ENCODE data around the gene TPI1.

Gene TPI1

DNA sequence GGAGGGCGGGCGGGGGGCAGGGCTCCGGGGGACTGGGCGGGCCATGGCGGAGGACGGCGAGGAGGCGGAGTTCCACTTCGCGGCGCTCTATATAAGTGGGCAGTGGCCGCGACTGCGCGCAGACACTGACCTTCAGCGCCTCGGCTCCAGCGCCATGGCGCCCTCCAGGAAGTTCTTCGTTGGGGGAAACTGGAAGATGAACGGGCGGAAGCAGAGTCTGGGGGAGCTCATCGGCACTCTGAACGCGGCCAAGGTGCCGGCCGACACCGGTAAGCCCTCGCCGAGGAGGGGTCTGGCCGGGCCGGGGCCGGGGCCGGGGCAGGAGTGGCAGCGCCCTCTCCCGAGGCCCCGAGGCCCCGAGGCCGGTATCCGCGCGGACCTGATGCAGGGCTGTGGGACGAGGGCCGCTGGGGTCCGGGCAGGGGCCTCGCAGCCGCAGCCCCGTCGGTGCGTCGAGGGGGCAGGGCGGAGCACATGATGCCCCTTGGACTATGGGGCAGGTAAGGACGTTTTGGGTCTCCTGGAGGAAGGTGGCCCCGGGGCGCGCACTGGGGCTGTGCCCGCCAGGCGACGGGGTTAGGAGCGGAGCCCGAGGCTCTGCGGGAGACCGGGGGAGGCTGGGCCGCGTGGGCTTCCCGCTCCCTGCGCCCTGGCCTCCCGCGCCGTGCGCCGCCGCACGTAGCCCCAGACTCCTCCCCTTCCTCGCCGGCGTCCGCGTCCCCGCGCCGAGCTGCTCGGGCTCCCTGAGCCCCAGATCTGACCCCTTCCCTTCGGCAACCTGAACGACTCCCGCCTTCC lies at the start of gene TPI1:
TSS of gene TPI1 (plus strand) at position 119 of the 798 bp plus-strand sequence. CDS start at position 155, 36 bp downstream.
- peak; percentile 88 for DNase-seq

DNA sequence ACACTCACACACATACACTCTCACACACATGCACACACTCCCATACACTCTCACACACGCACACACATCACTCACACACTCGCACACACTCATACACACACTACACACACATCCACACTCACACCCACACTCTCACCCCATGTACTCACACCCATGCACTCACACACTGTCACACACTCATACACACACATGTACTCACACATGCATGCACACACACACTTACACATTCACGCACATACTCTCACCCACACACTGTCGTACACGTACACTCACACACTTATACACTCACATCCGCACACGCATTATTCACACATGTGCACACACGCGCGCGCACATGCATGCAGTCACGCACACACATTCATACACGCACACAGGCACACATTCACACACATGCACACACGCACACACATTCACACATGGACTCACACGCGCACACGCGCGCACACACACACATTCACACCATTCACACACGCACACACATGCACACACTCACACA lies 49.6 kb upstream of the TPI1 start:
- DNase-seq: no peak

DNA sequence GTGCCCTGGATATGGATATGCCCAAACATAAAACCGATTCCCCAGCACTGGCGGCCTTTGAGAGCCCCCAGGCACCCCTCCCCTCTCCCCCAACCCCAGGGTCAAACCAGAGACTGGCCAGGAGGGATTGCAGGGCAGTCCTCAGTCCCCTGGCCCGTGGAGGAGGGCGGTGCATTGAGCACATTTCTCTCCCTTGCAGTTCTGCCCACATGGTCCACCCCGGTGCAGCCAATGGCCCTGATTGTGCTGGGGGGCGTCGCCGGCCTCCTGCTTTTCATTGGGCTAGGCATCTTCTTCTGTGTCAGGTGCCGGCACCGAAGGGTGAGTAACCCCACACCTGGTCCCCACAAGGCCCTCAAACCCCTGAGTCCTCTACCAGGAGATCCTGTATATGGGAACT lies 49.1 kb upstream of the TPI1 start:
- no peak for DNase-seq

DNA sequence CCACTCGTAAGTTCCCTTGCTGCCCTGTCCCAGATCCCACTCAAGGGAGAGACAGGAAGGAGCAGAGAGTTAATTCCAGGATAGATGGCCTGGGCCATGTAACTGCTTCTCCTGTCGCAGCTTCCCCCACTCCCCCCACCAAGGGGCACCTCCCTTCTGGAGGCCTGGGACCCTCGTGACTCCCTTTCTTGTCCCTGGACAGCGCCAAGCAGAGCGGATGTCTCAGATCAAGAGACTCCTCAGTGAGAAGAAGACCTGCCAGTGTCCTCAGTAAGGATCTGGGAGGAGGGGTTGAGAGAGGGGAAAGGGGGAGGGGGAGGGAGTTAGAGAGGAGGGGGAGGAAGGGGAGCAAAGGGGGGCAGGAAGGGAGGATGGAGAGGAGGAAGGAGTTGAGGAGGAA lies 48.7 kb upstream of the TPI1 start:
- no peak for DNase-seq

DNA sequence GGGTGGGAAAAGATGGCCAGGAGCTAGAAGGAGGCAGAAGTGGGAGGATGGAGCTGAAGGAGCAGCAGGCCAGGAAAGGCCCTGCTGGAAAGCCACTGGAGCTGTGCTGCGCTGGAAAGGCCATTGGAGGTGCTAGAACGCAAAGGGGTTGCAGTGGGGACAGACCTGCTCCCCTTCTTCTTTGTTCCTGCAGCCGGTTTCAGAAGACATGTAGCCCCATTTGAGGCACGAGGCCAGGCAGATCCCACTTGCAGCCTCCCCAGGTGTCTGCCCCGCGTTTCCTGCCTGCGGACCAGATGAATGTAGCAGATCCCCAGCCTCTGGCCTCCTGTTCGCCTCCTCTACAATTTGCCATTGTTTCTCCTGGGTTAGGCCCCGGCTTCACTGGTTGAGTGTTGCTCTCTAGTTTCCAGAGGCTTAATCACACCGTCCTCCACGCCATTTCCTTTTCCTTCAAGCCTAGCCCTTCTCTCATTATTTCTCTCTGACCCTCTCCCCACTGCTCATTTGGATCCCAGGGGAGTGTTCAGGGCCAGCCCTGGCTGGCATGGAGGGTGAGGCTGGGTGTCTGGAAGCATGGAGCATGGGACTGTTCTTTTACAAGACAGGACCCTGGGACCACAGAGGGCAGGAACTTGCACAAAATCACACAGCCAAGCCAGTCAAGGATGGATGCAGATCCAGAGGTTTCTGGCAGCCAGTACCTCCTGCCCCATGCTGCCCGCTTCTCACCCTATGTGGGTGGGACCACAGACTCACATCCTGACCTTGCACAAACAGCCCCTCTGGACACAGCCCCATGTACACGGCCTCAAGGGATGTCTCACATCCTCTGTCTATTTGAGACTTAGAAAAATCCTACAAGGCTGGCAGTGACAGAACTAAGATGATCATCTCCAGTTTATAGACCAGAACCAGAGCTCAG lies 48.0 kb upstream of the TPI1 start:
- DNase-seq: no peak

DNA sequence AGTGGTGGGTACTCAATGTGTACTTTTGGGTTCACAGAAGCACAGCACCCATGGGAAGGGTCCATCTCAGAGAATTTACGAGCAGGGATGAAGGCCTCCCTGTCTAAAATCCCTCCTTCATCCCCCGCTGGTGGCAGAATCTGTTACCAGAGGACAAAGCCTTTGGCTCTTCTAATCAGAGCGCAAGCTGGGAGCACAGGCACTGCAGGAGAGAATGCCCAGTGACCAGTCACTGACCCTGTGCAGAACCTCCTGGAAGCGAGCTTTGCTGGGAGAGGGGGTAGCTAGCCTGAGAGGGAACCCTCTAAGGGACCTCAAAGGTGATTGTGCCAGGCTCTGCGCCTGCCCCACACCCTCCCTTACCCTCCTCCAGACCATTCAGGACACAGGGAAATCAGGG lies 47.2 kb upstream of the TPI1 start:
- DNase-seq: no peak

DNA sequence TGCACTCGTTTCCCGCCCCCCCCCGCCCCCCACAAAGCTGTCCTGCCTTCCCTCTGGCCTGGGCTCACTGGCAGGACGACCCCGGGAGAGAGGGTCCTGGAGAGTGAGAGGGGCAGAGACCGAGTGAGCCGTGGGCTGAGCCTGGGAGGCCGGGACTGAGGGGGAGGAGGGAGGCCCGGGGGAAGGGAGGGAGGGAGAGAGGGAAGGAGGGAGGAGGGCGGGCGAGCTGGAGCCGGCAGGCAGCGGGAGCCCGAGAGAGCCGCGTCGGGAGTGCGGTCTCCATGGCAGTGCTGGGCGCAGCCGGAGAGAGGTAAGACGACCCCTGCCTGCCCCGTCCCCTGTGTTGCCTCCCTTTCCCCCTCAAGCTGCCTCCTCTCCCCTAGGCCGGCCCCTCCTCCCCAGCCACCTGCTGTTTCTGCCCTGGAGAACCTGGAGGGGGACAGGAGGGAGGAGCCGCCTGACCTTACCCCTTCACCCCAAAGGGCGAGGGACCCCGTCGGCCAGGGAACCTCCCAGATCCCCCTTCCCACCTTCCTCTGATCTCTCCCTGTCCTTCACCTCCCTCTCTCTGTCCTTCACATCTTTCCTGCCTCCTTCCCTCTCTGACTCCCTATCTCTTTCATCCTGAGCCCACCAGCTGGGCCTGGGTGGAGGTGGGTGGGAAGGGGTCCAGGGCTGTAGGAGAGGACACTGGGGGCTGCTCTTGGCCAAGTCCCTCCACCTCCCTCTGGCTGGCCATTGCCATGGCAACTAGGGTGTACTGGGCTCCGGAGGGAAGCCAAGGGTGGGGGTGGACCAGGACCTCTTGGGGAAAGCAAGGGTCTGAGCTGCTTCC lies 45.5 kb upstream of the TPI1 start, which contains the start of gene GPR162:
TSS of gene GPR162 (plus strand) at position 231 of the 835 bp plus-strand sequence. CDS start 2,078 bp downstream, outside the sequence.
- no peak for DNase-seq

DNA sequence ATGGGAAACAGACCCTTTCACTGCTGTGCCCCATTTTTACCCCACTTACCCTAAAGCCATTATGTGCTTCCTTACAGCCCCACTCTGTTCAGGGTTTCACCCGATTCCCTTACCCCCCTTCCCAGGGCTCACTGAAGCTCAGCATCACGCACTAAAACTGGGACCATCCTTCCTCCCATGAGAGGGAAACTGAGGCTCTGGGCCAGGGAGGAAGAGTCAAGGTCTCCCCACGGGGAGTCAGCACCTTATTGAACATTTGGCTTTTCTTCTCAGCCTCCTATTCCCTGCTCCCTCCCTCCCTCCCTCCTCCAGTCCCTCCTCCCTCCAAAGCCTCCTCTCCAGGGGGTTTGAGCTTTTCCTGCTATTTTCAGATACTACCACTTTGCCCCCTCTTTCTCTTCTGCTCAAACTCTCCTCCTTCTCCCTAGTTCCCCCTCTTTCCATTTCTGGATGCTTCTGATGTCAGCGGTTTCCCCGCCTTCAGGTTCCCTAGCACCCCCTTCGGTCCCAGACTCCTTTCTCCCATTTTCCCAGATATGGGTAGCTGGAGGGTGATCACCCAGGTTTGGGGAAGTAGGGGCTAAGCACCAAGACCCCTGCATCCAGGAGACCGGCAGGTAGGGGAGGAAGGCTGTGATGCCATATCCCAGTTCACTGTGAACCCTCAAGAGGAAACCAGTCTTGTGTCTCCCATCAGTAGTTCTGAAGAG lies 44.8 kb upstream of the TPI1 start:
- no peak for DNase-seq

DNA sequence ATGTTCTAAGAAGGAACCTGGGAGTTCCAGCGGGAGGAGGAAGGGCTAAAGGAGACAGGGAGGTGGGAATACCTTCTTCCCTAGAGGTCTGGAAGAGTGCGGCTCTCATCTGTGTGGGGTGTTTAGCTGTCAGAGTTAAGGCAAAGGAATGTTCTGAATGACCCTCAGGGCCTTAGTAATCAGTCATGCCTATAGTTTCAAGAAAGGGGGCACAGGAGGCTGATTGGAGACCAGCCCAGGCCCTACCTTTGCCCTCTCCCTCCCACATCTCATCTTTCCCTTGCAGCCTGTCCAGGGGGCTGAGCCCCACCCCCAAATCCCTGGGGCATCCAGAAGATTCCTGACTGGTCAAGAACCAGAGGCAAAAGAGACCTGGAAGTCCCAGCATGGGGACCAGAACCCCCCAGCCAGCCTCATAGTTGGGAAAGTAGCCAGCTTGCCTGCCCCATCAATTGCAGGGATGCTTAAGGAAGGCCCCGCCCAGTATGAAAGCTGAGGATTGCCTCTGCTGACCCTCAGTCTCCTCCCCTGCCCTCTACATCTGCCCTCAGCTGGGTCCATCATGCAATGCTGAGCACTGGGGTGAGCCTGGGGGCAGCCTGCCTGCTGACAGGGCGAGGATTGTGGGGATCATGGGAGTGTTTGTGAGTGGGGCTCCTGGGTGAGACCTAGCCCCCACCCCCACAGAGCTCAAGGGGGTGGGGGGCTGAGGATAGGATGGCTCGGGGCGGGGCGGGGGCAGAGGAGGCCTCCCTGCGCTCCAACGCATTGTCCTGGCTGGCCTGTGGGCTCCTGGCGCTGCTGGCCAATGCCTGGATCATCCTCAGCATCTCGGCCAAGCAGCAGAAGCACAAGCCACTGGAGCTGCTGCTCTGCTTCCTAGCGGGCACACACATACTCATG lies 43.9 kb upstream of the TPI1 start:
- DNase-seq: no peak

DNA sequence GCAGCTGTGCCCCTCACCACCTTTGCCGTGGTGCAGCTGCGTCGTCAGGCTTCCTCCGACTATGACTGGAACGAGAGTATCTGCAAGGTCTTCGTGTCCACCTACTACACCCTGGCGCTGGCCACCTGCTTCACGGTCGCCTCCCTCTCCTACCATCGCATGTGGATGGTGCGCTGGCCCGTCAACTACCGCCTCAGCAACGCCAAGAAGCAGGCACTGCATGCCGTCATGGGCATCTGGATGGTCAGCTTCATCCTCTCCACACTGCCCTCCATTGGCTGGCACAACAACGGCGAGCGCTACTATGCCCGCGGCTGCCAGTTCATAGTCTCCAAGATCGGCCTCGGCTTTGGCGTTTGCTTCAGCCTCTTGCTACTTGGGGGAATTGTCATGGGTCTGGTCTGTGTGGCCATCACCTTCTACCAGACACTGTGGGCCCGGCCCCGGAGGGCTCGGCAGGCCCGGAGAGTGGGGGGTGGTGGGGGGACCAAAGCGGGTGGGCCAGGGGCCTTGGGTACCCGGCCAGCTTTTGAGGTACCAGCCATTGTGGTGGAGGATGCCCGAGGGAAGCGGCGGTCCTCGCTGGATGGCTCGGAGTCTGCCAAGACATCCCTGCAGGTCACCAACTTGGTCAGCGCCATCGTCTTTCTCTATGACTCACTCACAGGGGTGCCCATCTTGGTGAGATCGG lies 43.1 kb upstream of the TPI1 start:
- no peak for DNase-seq

DNA sequence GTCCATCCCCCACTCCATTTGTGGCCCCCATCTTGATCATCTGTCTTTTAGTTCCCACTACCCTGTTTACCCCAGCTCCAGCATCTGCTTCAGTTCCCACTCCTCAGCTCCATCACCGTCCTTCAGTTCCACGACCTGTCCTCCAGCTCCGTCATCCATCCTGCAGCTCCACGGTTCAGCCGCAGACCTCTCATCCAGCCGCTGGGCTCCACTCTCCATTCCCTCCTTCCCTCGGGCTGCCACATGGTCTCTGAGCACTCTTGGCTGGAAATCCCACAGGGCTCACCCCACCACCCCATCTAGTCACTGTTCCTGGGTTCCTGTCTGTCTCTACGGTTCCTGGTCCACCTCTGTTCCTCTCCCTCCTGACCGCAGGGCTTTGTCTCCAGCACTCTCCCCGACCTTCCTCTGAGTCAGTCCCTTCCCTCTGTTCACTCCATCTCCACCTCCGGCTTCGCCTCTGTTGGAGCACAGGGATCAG lies 42.4 kb upstream of the TPI1 start:
- no peak for DNase-seq

DNA sequence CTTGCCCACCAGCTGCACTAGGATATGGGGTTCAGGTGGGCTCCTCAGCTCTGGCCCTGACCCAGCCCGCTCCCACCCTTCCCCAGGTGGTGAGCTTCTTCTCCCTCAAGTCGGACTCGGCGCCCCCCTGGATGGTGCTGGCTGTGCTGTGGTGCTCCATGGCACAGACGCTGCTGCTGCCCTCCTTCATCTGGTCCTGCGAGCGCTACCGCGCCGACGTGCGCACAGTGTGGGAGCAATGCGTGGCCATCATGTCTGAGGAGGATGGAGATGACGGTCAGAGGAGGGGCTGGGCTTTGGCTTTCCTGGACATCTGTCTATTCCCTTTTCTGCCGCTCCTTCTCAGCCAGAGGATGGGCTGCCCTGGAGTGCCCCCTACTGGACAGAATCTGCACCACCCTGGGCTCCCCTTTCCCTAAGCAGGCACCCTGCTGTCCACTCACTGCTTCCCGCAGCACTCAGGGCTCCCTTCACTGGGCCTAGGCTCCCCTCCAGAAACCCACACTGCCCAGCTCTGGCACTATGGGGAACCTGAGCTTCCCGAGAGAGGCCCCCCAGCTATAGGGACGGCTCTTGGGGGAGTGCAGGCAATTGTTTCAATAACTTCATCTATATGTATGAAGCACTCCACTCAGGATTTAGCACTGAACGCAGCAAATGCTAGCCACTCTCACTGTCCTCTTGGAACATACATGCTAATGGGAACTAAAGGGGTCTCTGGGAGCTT lies 41.8 kb upstream of the TPI1 start:
- peak; percentile 81 for DNase-seq

DNA sequence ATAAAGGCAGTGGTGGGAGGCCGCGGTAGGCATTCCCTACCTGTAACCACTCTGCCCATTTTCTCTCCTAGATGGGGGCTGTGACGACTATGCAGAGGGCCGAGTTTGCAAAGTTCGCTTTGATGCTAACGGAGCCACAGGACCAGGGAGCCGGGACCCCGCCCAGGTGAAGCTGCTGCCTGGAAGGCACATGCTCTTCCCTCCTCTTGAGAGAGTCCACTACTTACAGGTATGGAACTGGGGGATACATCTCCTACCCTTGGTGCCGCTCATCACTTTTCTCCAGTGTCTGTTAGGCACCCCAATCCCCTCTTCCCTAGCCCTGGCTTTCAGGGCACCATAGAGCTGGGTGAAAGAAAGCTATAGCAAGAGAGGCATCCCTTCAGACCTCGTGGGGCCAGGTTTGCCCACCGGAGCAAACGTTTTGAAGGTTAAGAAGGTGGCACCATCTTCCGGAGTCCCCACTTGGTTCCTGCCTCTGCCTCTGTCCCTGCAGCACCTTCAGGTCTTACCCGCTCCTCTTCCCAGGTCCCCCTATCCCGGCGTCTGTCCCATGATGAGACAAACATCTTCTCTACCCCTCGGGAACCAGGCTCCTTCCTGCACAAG lies 41.1 kb upstream of the TPI1 start:
- DNase-seq: no peak

DNA sequence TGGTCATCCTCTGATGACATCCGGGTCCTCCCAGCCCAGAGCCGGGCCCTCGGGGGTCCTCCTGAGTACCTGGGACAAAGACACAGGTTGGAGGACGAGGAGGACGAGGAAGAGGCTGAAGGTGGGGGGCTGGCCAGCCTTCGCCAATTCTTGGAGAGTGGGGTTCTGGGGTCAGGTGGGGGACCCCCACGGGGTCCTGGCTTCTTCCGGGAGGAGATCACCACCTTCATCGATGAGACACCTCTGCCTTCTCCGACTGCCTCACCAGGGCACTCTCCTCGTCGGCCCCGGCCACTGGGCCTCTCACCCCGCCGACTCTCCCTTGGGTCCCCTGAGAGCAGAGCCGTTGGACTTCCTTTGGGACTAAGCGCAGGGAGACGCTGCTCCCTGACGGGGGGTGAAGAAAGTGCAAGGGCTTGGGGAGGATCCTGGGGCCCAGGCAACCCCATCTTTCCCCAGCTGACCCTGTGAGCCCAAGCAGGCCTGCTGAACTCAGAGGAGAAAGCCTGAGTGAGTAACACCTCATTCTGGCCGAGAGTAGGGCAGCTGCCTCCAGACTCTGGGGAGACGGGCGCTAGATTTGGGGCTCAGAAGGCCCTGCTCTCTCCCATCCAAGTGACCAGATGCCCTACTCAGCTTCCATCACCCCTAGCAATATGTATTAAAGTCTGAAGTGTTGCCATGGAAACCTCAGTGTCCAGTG lies 40.4 kb upstream of the TPI1 start:
- no peak for DNase-seq

DNA sequence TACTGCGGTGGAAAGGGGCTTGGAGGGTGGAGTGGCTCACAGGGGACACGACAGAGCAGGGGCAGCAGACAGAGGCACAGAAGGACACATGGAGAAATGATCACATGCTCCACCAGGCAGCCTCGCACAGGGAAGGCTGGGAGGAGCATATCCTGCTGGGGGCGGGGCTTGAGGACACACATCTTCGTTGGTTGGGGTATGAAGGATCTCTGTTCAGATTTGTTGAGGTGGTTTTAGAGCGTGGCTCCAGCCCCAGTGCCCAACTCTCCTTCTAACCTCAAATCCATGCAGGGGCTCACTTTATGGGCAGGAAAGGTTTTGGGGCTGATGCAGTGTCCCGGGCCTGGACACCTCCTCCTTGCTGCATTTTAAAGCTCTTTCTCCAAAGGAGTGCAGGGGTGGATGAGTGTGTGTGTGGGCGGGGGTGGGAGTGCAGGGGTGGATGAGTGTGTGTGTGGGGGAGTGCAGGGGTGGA lies 39.9 kb upstream of the TPI1 start:
- DNase-seq: peak; percentile 46

DNA sequence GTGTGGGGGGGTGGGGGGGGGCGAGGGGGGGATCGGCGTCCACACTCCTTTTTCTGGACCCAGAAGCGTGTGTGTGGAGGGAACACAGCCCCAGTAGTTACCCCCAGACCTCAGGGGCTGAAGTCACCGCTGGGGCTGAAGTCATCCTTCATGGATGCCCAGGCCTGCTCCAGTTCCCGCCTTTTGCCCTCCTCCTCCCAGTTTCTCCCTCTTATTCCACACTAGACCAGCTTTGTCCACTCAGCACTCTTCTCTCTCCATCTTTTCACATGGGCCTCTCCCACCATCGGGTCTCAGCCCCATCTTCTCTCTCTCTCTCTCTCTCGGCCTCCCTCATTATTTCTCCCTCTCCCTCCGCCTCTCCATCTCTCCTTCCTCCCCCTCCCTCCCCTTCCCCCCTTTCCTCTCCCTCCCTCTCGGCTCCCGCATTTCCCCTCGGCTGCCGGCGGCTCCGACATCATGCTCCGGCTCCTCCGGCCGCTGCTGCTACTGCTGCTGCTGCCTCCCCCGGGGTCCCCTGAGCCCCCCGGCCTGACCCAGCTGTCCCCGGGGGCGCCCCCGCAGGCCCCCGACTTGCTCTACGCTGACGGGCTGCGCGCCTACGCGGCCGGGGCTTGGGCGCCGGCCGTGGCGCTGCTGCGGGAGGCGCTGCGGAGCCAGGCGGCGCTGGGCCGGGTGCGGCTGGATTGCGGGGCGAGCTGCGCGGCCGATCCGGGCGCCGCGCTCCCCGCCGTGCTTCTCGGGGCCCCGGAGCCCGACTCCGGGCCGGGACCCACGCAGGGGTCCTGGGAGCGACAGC lies 39.1 kb upstream of the TPI1 start, which contains the start of gene P3H3:
TSS of gene P3H3 (plus strand) at position 426 of the 799 bp plus-strand sequence. CDS start at position 460, 34 bp downstream.
- no peak for DNase-seq
